IPS DF 4.7 (cell line): ENCODE data around the gene ATP2B2.

Experiments used
- DNase-seq: peaks from one replicate; pipeline ENCODE4 v3.0.0-alpha.2; 2013; ENCODE audit warnings: low spot score; ENCODE audit errors: extremely low read depth

ATP2B2 gene

GRCh38 chr3:10470120-10471053 lies 35.0 kb downstream of the ATP2B2 start:
- DNase-seq: no peak

DNA sequence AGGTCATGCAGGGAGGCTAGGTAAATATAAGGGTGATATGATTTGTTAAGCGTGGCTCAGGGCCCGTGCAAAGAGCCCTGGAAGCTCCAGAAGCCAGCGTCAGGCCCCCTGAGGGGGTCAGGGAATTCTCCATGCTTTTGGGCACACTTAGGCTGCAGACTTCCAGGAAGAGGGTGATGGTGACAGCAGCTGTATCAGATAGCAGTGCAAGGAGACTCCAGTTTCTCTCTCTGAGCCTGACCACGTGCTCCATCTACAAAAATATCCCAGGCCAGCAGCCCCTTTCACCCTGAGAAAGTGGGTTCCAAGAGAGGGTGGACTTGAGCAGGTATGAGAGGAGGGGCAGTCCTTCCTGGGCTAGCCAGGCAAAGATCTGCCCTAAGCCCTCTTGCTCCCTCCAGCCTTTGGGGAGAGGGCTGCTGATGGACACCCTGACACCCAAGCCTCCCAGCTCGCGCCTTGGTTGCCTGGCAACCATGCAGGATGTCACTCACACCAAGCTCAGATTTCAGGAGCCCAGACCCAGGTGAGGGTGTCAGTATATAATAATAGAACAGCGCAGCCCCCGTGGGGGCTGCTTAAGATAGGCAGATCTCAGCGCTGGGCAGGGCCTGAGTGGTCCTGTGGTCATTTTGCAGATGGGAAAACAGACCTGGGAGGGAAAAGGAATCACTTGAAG lies 35.8 kb downstream of the ATP2B2 start:
- DNase-seq: no peak

GRCh38 chr3:10468613-10469354 lies 36.6 kb downstream of the ATP2B2 start:
- no peak for DNase-seq

DNA sequence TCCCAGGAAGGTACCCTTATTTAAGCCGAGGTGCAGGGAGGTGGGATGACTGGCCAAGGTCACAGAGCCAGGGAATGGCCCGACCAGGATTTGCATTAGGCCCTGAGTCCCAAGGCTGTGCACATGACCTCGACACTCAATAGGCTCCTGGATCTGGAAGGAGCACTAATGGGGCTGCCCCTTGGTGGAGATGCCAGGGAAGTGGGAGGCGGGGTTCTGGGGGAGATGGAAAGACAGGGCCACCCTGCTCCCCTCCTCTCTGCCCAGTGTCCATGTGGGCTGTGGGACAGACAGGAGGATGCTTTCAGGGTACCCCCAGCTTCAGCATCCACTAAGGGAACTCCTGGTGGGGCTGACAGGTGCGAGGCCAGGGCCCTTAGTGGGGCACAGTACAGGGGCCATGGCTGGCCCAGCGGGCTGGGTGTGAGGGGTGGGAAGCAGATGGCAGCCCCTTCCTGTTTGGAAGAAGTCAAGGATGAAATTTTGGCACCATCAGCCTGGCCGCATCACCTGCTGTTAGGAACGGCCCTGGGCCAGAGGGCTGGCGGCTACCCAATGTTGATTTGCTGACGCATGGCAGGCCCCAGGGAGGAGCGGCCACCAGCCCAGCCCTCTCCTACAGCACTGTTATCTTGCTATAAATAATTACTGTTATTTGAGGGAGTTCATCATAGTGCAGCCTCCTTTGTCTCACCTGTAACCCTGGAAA lies 37.3 kb downstream of the ATP2B2 start:
- no peak for DNase-seq

GRCh38 chr3:10467204-10467603 lies 38.2 kb downstream of the ATP2B2 start:
- no peak for DNase-seq

GRCh38 chr3:10466186-10466585 lies 39.2 kb downstream of the ATP2B2 start:
- no peak for DNase-seq

DNA sequence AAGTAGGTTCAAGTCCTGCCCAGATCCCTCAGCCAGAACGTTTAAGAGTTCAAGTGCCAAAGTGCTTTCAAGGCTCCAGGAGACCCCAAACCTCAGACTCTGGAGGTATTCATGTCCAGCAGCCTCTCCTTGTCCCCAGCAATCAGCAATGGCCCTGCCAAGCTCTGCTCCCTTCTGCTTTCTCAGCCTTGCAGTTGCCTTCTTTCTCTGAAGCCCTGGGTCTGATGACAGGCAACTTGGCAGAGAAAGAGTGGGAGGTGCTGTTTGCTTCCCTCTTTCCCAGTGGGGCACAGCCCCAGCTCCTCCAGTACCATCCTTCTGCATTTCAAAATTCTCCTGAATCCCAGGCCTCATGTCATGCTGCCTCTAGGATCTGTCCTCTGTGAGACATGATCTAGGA lies 40.2 kb downstream of the ATP2B2 start:
- no peak for DNase-seq

DNA sequence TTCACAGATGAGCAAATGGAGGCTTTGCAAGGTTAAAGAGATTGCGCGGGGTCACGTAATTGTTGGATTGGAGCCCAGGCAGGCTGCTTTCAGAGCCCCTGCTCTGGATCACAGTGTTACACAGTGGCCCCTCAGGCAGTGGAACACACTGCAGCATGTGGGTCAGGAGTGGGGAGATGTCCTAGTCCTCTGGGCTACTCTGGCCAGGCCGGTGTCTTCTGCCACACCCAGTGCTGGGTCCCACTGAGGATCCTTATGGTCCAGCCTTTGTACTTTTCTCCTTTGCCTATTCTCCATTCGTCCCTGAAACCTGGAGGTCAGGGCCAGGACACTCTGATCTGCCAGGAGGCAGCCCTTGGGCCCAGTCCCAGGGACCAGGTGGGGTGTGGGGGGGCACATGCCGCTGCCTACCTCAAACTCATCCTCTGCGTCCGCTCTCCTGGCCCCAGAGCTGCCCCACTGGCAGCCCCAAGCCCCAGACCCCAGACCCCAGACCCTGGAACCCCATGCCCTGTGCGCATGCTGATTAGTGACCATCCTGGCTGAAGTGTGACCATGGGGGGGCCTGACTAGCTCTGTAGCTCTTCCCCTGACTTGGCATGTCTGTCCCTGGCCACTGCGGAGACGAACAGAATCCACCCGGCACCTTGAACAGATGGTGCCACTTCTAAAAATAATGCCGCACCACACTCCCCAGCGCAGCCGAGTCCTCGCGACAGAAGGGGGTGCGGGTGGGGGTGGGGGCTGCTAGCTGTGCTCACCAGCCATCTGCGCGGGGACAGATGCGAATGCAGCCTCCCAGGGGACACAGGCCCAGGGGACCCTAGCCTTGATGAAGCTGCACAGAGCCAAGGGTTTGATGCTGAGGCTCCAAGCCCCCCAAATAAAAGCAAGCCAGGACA lies 41.6 kb downstream of the ATP2B2 start:
- DNase-seq: no peak

- DNase-seq: no peak
Observed at GRCh38 chr3:10462641-10463532, 42.5 kb downstream of the ATP2B2 start.

GRCh38 chr3:10460951-10461545 lies 44.3 kb downstream of the ATP2B2 start:
- DNase-seq: no peak

GRCh38 chr3:10459954-10460754 lies 45.2 kb downstream of the ATP2B2 start:
- DNase-seq: peak; percentile 90

DNA sequence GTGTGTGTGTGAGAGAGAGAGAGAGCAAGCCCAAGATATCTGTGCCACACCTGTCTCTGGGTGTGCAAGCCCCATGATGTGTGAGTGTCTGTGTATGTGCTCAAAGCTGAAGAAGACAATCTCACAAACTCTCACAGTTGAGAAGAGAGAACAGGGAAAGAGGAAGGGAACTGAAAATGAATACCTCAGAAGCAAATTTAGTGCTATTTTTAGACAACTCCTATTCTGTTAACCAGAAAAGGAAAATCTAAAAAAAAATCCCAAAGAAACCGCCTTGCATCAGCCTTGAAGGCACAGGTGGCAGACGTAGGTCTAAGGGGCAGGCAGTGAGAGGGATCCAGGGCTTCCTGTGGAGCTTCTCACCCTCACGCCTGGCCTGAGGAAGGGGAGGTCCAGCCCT lies 47.8 kb downstream of the ATP2B2 start:
- DNase-seq: no peak

GRCh38 chr3:10456981-10457380 lies 48.4 kb downstream of the ATP2B2 start:
- no peak for DNase-seq

GRCh38 chr3:10455545-10455914 lies 49.9 kb downstream of the ATP2B2 start:
- DNase-seq: no peak

- DNase-seq: no peak
Observed at GRCh38 chr3:10454907-10455544, 50.4 kb downstream of the ATP2B2 start.

DNA sequence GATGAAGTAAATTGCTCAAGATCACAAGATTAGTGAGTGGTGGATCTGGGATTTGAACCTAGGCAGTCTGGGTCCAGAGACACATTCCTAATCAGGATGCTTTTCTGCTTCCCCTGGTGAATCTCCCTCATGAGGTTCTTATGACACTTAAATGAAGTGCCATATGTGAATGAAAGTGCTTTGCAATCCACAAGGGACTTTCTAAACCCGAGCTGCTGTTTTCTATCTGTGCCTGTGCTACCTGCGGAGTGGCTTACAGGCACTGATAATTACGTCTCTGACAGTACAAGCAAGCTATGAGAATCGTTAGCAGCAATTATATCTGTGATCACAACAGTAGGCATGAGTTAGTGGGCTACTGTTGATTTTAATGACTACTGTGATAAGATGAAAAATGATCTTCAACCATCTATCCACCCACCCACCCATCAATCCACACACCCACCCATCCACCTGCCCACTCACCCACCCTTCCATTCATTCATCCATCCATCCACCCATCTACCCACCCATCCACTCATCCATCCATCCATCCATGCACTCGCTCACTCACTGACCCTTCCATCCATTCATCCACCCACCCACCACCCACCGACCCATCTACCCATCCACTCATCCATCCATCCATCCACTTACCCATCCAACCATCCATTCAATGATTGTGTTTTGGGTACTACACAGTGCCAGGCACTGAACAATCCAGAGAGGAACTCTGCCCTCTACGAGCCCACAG lies 51.8 kb downstream of the ATP2B2 start:
- no peak for DNase-seq
